ENCODE data around the gene HSD17B2.

DNA sequence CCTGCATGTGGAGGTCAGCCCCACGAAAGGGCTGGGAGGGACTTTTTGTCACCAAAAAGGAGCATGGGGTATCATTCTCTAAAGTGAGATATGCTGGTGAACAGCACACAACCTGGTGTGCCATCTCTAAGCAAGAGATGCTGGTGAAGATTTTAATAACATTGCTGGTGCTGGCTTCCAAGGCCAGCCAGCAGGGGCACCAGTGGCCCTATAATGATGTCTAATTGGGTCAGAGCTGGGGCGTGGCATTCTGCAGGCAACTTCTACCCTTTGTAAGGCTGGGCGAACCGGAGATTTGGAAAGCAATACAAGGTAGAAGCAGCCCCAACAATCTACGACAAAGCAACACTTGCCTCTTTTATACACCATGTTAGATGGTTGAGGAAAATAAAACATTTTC is 40.6 kb upstream of the HSD17B2 start:
- no peak for TF ChIP-seq JUN (CRISPR knock-in tag; IDR thresholded peaks at IDR 0.05)
- TF ChIP-seq, protein P1, sequence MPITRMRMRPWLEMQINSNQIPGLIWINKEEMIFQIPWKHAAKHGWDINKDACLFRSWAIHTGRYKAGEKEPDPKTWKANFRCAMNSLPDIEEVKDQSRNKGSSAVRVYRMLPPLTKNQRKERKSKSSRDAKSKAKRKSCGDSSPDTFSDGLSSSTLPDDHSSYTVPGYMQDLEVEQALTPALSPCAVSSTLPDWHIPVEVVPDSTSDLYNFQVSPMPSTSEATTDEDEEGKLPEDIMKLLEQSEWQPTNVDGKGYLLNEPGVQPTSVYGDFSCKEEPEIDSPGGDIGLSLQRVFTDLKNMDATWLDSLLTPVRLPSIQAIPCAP (CRISPR knock-in tag; IDR thresholded peaks at IDR 0.05) = no peak
- TF ChIP-seq, protein P2, sequence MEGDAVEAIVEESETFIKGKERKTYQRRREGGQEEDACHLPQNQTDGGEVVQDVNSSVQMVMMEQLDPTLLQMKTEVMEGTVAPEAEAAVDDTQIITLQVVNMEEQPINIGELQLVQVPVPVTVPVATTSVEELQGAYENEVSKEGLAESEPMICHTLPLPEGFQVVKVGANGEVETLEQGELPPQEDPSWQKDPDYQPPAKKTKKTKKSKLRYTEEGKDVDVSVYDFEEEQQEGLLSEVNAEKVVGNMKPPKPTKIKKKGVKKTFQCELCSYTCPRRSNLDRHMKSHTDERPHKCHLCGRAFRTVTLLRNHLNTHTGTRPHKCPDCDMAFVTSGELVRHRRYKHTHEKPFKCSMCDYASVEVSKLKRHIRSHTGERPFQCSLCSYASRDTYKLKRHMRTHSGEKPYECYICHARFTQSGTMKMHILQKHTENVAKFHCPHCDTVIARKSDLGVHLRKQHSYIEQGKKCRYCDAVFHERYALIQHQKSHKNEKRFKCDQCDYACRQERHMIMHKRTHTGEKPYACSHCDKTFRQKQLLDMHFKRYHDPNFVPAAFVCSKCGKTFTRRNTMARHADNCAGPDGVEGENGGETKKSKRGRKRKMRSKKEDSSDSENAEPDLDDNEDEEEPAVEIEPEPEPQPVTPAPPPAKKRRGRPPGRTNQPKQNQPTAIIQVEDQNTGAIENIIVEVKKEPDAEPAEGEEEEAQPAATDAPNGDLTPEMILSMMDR (IDR thresholded peaks at IDR 0.05) = no peak
- TF ChIP-seq ZNF512 (CRISPR knock-in tag; IDR thresholded peaks at IDR 0.05; ENCODE audit: borderline replicate concordance) = no peak
- no peak for TF ChIP-seq FOXP1 (CRISPR knock-in tag; IDR thresholded peaks at IDR 0.05; ENCODE audit: borderline replicate concordance)
- TF ChIP-seq ATF1 (CRISPR knock-in tag; IDR thresholded peaks at IDR 0.05) = no peak
- TF ChIP-seq ZNF423 (CRISPR knock-in tag; IDR thresholded peaks at IDR 0.05) = no peak
- TF ChIP-seq, protein P3, sequence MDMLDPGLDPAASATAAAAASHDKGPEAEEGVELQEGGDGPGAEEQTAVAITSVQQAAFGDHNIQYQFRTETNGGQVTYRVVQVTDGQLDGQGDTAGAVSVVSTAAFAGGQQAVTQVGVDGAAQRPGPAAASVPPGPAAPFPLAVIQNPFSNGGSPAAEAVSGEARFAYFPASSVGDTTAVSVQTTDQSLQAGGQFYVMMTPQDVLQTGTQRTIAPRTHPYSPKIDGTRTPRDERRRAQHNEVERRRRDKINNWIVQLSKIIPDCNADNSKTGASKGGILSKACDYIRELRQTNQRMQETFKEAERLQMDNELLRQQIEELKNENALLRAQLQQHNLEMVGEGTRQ (CRISPR knock-in tag; IDR thresholded peaks at IDR 0.05) = no peak
- TF ChIP-seq SP1 (CRISPR knock-in tag; conservative IDR thresholded peaks at IDR 0.05) = no peak
- no peak for TF ChIP-seq ZNF232 (CRISPR knock-in tag; IDR thresholded peaks at IDR 0.05)
- TF ChIP-seq, protein P4, sequence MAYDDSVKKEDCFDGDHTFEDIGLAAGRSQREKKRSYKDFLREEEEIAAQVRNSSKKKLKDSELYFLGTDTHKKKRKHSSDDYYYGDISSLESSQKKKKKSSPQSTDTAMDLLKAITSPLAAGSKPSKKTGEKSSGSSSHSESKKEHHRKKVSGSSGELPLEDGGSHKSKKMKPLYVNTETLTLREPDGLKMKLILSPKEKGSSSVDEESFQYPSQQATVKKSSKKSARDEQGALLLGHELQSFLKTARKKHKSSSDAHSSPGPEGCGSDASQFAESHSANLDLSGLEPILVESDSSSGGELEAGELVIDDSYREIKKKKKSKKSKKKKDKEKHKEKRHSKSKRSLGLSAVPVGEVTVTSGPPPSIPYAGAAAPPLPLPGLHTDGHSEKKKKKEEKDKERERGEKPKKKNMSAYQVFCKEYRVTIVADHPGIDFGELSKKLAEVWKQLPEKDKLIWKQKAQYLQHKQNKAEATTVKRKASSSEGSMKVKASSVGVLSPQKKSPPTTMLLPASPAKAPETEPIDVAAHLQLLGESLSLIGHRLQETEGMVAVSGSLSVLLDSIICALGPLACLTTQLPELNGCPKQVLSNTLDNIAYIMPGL (CRISPR knock-in tag; IDR thresholded peaks at IDR 0.05) = no peak
- TF ChIP-seq OVOL2 (CRISPR knock-in tag; IDR thresholded peaks at IDR 0.05; ENCODE audit: borderline replicate concordance) = no peak
- TF ChIP-seq TCF7 (CRISPR knock-in tag; IDR thresholded peaks at IDR 0.05; ENCODE audit: low read depth) = no peak
- TF ChIP-seq CREB1 (CRISPR knock-in tag; IDR thresholded peaks at IDR 0.05) = no peak

Data from WTC11 (cell line).